MM.1S (cell line): ENCODE measurements around the gene FARSB.

Experiments
- DNase-seq: peaks from one replicate; pipeline ENCODE4 v3.0.0-alpha.2; 2015
- H2AFZ ChIP-seq: fragments of 300-600 bp; sonication (generic); 2 replicates; pipeline ENCODE4 v1.6.0; 2016; ENCODE audit warnings: antibody characterized with exemption, low read length
- H3F3A ChIP-seq: fragments of 300-600 bp; sonication (generic); 2 replicates; pipeline ENCODE4 v1.6.1; 2016; ENCODE audit warnings: mild to moderate bottlenecking, antibody characterized with exemption, low read length, moderate library complexity, mixed read lengths; ENCODE audit not compliant: insufficient read depth
- H3K27ac ChIP-seq: fragments of 300-600 bp; sonication (generic); 2 replicates; pipeline ENCODE4 v1.5.1; 2016; ENCODE audit warnings: mild to moderate bottlenecking, low read length
- H3K27me3 ChIP-seq: fragments of 300-600 bp; sonication (generic); replicated peaks from 2 replicates; pipeline ENCODE4 v1.6.0; 2016; ENCODE audit warnings: low read length; ENCODE audit not compliant: insufficient read depth
- H3K36me3 ChIP-seq: fragments of 300-600 bp; sonication (generic); replicated peaks from 2 replicates; pipeline ENCODE4 v1.6.1; 2016; ENCODE audit warnings: mild to moderate bottlenecking, low read length, mixed read lengths; ENCODE audit not compliant: insufficient read depth
- H3K4me1 ChIP-seq: fragments of 300-600 bp; sonication (generic); 2 replicates; pipeline ENCODE4 v1.6.1; 2016; ENCODE audit warnings: low read length, mixed read lengths
- H3K4me2 ChIP-seq: fragments of 300-600 bp; sonication (generic); 2 replicates; pipeline ENCODE4 v1.6.0; 2016; ENCODE audit warnings: low read depth, low read length
- H3K4me3 ChIP-seq: fragments of 300-600 bp; sonication (generic); 2 replicates; pipeline ENCODE4 v1.5.1; 2016; ENCODE audit warnings: low read length, mixed read lengths
- H3K79me2 ChIP-seq: fragments of 300-600 bp; sonication (generic); 2 replicates; pipeline ENCODE4 v1.6.1; 2016; ENCODE audit warnings: mixed run types, low read length, mixed read lengths
- H3K9ac ChIP-seq: fragments of 300-600 bp; sonication (generic); 2 replicates; pipeline ENCODE4 v1.6.1; 2016; ENCODE audit warnings: low read length, mixed read lengths
- H3K9me2 ChIP-seq: fragments of 300-600 bp; sonication (generic); replicated peaks from 2 replicates; pipeline ENCODE4 v1.6.1; 2016; ENCODE audit warnings: mild to moderate bottlenecking, low read length, mixed read lengths; ENCODE audit not compliant: insufficient read depth
- H3K9me3 ChIP-seq: fragments of 300-600 bp; sonication (generic); replicated peaks from 2 replicates; pipeline ENCODE4 v1.6.1; 2016; ENCODE audit warnings: mild to moderate bottlenecking, low read length, mixed read lengths; ENCODE audit not compliant: insufficient read depth
- H4K20me1 ChIP-seq: fragments of 300-600 bp; sonication (generic); 2 replicates; pipeline ENCODE4 v1.6.1; 2016; ENCODE audit warnings: mild to moderate bottlenecking, low read length, moderate library complexity, mixed read lengths; ENCODE audit not compliant: insufficient read depth
- CTCF ChIP-seq: fragments of 300-600 bp; sonication (generic); IDR thresholded peaks from 2 replicates; pipeline ENCODE4 v1.5.1; 2016; ENCODE audit warnings: antibody characterized with exemption, low read length, mixed read lengths
- EZH2 ChIP-seq: fragments of 300-600 bp; sonication (generic); optimal IDR thresholded peaks from 2 replicates; pipeline ENCODE3; 2017; ENCODE audit warnings: low read depth, mild to moderate bottlenecking, antibody characterized with exemption, low read length, mixed read lengths
- EZH2phosphoT487 ChIP-seq: fragments of 300-600 bp; sonication (generic); IDR thresholded peaks from 2 replicates; pipeline ENCODE4 v1.6.1; 2018; ENCODE audit warnings: antibody characterized with exemption, low read length

FARSB gene

GRCh38 chr2:222637067-222637466 is 18.8 kb downstream of the FARSB start:
- Histone ChIP-seq H3K79me2 (peaks cover 36% of the 10 kb centered on the region), H3K9me2 (no peaks in the 10 kb centered on the region), H4K20me1 (no peaks in the 10 kb centered on the region), H3K9ac (no peak overlapping the region), H3F3A (0 out of 2 replicates have a peak, but pooled peaks cover 3% of the 10 kb centered on the region), H3K4me1 (no peaks in the 10 kb centered on the region), H3K9me3 (no peaks in the 10 kb centered on the region), H2AFZ (no peak overlapping the region), H3K4me3 (no peak overlapping the region), H3K27me3 (no peaks in the 10 kb centered on the region), H3K36me3 (peaks cover 16% of the 10 kb centered on the region; the same call in 1 of the 2 replicates), H3K27ac (no peak overlapping the region), H3K4me2 (no peak overlapping the region)
- TF ChIP-seq CTCF (no peak), EZH2 (no peak), EZH2phosphoT487 (no peak)
- no peak for DNase-seq

DNA sequence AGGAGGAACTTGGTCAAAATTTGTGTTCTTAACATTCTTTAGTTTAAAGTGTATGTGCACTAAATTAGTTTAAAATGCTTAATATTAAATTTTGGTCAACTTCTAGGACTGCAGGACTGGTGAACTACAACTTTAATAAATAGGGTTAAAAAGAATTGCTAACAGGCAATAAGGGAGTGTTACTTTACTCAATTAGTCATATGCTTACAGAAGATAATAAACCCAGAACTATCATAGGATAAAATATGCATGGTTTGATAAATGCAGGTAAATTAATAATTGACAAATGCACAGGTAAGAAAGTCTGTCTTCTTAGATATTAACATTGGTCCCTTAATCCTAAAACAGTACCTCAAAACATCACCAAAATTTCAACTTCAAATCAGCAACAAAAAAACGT is 20.6 kb downstream of the FARSB start:
- no peaks in the 10 kb centered on the region for H3K9me3 ChIP-seq
- H3K27me3 ChIP-seq, result no peaks in the 10 kb centered on the region
- H3K9ac ChIP-seq, result no peak overlapping the region
- H3K79me2 ChIP-seq, result peaks cover 37% of the 10 kb centered on the region
- 0 out of 2 replicates have a peak, but pooled peaks cover 3% of the 10 kb centered on the region for H3F3A ChIP-seq
- H4K20me1 ChIP-seq, result no peaks in the 10 kb centered on the region
- no peaks in the 10 kb centered on the region for H3K4me1 ChIP-seq
- H3K36me3 ChIP-seq, result peaks cover 30% of the 10 kb centered on the region
- no peaks in the 10 kb centered on the region for H3K9me2 ChIP-seq
- TF ChIP-seq CTCF, result no peak
- no peak for TF ChIP-seq EZH2phosphoT487
- TF ChIP-seq EZH2, result no peak
- no peak overlapping the region for H2AFZ ChIP-seq
- H3K4me3 ChIP-seq, result no peak overlapping the region
- no peak overlapping the region for H3K4me2 ChIP-seq
- DNase-seq, result no peak
- no peak overlapping the region for H3K27ac ChIP-seq

GRCh38 chr2:222627764-222628163 is 28.1 kb downstream of the FARSB start:
- Histone ChIP-seq H2AFZ (no peak overlapping the region), H3K9me3 (no peaks in the 10 kb centered on the region), H3K4me1 (no peaks in the 10 kb centered on the region), H3K9ac (no peak overlapping the region), H3K79me2 (0 out of 2 replicates have a peak, but pooled peaks cover 12% of the 10 kb centered on the region), H3K4me2 (no peak overlapping the region), H4K20me1 (peaks cover 3% of the 10 kb centered on the region; the same call in 1 of the 2 replicates), H3F3A (no peaks in the 10 kb centered on the region), H3K27ac (no peak overlapping the region), H3K27me3 (no peaks in the 10 kb centered on the region), H3K9me2 (no peaks in the 10 kb centered on the region), H3K4me3 (no peak overlapping the region), H3K36me3 (peaks cover 33% of the 10 kb centered on the region)
- no peak for DNase-seq
- TF ChIP-seq CTCF (no peak), EZH2phosphoT487 (no peak), EZH2 (no peak)
